ENCODE results near the gene AK1.

GRCh38 chr9:127847833-127848755 is 29.4 kb downstream of the AK1 start:
- TF ChIP-seq CTCF (IDR thresholded peaks at IDR 0.05) (no peak), POLR2AphosphoS5 (IDR thresholded peaks at IDR 0.05) (no peak)
